ENCODE data around the gene RFX7.
"Not testable (repeated sequence)": the region's sequence is repeated elsewhere in the genome, so short reads cannot be mapped to it uniquely, and the experiment has no call there.

Gene RFX7

GRCh38 chr15:56165234-56165633, 78.4 kb downstream of the RFX7 start:
- intact Hi-C loops (cut with DNase I): no loop called here
- no peak for DNase-seq

DNA sequence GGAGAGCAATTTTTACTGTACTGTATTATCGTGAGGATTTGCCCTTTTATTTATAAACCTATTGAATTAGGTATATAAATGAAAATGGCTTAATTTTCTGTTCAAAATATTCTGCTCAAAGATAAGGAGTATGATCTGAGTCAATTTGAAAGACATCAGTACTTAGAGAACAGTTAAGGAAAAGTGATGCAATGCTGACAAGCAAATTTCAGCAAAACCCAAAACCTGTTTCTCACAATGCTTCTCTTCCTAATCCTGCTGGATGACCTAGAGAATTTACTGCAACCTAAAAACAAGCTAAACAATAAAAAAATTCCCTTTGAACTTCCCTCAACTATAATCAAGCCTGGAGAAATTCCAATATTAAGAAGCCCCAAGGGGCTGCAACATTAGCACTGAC, 82.7 kb downstream of the RFX7 start:
- DNase-seq: no peak
- intact Hi-C loops (cut with DNase I): no loop called here

- intact Hi-C loops (cut with DNase I): no loop called here
- DNase-seq: no peak
Observed at GRCh38 chr15:56156877-56157276, 86.8 kb downstream of the RFX7 start.

DNA sequence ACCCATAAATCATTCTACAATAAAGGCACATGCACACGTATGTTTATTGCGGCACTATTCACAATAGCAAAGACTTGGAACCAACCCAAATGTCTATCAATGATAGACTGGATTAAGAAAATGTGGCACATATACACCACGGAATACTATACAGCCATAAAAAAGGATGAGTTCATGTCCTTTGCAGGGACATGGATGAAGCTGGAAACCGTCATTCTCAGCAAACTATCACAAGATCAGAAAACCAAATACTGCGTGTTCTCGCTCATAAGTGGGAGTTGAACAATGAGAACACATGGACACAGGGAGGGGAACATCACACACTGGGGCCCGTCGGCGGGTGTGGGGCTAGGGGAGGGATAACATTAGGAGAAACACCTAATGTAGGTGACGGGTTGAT, 88.4 kb downstream of the RFX7 start:
- DNase-seq; intact Hi-C loops (cut with DNase I): not testable (repeated sequence)

DNA sequence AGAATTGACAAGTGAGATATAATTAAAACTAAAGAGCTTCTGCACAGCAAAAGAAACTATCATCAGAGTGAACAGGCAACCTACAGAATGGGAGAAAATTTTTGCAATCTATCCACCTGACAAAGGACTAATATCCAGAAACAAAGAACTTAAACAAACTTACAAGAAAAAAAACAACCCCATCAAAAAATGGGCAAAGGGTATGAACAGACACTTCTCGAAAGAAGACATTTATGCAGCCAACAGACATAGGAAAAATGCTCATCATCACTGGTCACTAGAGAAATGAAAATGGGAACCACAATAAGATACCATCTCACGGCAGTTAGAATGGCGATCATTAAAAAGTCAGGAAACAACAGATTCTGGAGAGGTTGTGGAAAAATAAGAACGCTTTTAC, 88.9 kb downstream of the RFX7 start:
- DNase-seq; intact Hi-C loops (cut with DNase I): not testable (repeated sequence)

- intact Hi-C loops (cut with DNase I): no loop called here
- DNase-seq: no peak
Observed at GRCh38 chr15:56150204-56150603, 93.5 kb downstream of the RFX7 start.

DNA sequence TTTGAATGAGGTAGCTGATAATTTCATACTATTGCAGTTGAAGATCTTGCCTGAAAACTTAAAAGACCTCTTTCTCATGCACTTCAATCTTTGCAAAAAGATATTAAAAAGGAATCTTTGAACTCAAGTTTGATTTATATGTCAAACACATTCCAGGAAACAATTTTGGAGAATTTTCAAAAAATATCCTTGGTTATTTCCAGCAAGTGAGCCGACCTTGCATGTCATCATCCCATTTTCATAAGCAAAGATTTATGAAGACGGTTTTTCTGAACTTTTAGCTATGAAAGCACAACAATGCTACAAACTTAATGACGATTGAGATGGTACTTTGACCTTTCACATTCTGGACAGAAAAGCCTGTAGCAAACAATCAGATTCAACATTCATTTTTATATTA, 95.6 kb downstream of the RFX7 start:
- intact Hi-C loops (cut with DNase I): no loop called here
- no peak for DNase-seq

- no peak for DNase-seq
- intact Hi-C loops (cut with DNase I): no loop called here
Observed at GRCh38 chr15:56146756-56147155, 96.9 kb downstream of the RFX7 start.

DNA sequence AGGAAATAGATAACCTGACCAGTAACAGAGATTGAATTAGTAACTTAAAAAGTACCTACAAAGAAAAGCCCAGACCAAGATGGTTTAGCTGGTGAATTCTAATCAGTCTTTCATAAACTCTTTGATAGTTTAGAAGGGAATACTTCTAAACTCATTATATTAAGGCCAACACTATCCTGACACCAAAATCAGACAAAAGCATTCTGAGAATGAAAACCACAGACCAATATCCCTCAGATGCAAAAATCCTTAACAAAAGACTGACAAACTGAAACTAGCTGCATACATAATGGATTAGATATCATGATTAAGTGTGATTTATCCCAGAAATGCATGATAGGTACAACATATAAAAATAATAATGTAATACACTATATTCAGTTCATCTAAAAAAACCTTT, 115.6 kb downstream of the RFX7 start:
- no peak for DNase-seq
- intact Hi-C loops (cut with DNase I): no loop called here

- DNase-seq: no peak
- intact Hi-C loops (cut with DNase I): no loop called here
Observed at GRCh38 chr15:56126409-56126808, 117.3 kb downstream of the RFX7 start.

- intact Hi-C loops (cut with DNase I): no loop called here
- no peak for DNase-seq
Observed at GRCh38 chr15:56124391-56124790, 119.3 kb downstream of the RFX7 start.

GRCh38 chr15:56105855-56106254, 137.8 kb downstream of the RFX7 start:
- DNase-seq: no peak
- intact Hi-C loops (cut with DNase I): no loop called here

GRCh38 chr15:56102441-56102840, 141.2 kb downstream of the RFX7 start:
- intact Hi-C loops (cut with DNase I): no loop called here
- DNase-seq: peak in 2 of 42 donors; percentile 4 to 10

DNA sequence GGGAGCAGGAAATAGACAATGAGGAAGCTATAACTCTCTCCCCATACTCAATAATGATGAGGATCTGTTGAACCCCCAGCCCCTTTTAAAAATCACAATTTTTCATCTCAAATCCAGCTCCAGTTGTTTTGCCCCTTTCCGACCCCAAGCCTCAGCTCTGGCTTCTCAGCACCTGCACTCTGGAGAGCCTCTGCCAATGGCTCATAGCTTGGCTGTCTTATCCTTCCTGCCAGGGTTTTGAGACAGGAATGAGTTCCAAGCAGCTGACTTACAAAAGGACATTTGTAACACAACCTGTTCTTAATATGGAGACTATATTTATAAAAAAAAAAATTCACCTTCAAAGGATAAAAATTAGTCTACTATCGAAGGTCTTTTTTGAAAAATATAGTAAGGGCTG, 144.4 kb downstream of the RFX7 start:
- peak in 1 of 42 donors; percentile 16 for DNase-seq
- intact Hi-C loops (cut with DNase I): no loop called here

GRCh38 chr15:56098195-56098863, 145.3 kb downstream of the RFX7 start:
- intact Hi-C loops (cut with DNase I): no loop called here
- no peak for DNase-seq

DNA sequence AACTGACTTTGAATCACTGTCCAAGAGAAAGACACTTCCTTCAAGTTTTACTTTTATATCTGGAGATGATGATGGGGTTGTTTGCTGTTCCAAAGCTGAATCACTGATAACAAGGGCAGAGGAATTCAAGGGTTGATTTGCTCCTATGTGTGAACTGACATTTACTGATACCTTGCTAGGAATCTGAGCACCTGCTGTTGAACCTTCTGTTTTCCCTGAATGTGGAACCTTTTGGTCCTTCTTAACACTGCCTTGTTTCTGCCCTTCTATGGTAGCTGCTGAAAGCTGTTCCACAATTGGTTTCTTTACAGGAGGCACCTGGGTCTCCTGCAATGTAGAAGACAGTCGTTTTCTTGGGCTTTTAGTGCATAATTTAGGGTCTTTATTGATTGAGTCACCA, 148.3 kb downstream of the RFX7 start:
- no peak for DNase-seq
- intact Hi-C loops (cut with DNase I): no loop called here

DNA sequence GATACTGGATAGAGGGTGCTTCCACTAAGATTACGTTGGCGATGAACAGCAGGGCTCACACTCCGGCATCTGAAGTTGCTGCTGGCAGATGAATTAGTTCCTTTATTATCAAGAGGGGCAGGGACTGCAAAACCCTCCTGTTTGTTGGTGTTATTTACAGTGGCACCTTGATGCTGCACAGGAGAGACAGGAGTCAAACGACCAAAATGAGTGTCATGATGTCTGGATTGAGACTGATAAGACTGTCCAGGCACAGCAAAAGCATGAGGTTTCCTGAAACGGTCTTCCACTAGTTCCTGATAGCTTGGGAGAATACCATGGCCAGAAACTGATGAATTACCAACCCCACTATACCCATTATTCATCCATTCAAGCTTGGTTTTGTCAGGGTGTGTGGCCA, 149.5 kb downstream of the RFX7 start:
- no peak for DNase-seq
- intact Hi-C loops (cut with DNase I): no loop called here

DNA sequence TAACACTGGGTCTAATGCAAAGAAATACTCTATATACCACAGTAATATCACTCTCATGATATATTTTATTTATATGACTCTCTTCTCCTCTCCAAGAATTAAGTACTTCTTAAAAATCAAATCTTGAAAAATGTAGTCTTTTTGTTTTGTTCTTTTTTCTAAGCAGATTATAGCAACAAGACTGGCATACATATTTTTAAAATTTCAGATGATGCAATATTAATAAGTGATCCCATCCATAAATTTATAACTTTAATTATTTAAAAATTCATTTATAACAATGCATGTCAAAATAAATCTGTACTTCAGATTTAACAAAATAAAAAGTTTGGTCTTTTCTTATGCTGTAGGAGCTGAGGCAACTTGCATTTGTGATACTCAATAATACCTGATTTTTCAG, 155.3 kb downstream of the RFX7 start:
- intact Hi-C loops (cut with DNase I): no loop called here
- no peak for DNase-seq

DNA sequence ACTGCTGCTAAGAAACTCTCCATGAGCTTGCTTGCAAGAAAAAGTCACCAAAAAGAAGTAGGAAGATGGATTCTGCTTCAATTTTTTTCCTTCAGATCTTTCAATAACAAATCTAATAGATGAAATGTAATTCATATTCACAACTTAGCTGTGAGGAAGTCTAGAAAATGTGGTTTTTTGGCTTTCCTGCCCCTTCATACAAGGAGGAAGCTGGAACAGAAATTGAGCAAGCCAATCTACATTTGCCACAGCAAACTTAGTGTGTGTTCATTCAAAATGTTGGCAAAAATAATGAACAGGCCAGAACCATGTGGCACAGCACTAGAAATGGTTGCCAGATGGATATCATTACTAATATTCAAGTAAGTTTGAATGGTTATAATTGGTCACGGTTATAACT, 157.1 kb downstream of the RFX7 start:
- intact Hi-C loops (cut with DNase I): no loop called here
- DNase-seq: no peak

DNA sequence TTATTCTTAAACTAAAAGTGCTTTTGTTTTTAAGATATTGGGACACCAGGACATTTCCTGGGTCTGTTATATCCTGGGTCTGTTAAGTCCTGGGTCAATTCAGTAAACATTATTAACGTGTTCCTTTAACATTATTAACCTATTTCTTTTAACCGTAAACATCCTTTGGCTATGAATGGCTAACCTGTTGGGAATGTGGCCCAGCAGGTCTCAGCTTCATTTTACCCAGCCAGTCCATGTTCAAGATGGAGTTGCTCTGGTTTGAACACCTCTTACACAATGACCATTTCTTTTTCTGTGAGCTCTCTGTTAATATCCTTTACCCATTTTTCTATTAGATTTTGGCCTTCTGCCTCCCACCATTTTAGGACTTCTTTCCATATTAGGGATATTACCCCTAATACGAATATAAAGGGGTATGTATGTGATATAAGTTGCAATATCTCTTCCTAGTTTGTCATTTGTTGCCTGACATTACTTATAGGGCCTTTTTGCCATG, 161.4 kb downstream of the RFX7 start:
- DNase-seq: no peak
- intact Hi-C loops (cut with DNase I): no loop called here

DNA sequence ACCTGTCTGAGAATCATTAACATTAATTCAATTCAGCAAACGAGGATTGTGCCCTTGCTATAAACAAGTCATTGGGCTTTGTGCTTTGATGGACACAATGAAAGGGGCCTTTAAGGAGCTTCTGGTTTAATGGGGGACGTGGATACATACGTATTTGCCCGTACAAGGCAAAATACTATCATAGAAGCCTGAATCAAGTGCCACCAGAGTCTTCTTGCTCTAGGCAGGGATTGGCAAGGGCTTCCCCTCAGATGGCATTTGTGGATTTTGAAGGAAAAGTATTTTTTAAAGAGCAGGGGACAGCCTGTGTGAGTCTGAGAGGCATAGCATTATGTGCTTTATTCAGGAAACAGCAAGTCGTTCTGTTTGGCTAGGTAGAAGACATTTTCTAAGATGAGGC, 166.6 kb downstream of the RFX7 start:
- DNase-seq: no peak
- intact Hi-C loops (cut with DNase I): no loop called here

GRCh38 chr15:56076640-56077039, 167.0 kb downstream of the RFX7 start:
- no peak for DNase-seq
- intact Hi-C loops (cut with DNase I): no loop called here
